ENCODE results near the gene PER3.

DNA sequence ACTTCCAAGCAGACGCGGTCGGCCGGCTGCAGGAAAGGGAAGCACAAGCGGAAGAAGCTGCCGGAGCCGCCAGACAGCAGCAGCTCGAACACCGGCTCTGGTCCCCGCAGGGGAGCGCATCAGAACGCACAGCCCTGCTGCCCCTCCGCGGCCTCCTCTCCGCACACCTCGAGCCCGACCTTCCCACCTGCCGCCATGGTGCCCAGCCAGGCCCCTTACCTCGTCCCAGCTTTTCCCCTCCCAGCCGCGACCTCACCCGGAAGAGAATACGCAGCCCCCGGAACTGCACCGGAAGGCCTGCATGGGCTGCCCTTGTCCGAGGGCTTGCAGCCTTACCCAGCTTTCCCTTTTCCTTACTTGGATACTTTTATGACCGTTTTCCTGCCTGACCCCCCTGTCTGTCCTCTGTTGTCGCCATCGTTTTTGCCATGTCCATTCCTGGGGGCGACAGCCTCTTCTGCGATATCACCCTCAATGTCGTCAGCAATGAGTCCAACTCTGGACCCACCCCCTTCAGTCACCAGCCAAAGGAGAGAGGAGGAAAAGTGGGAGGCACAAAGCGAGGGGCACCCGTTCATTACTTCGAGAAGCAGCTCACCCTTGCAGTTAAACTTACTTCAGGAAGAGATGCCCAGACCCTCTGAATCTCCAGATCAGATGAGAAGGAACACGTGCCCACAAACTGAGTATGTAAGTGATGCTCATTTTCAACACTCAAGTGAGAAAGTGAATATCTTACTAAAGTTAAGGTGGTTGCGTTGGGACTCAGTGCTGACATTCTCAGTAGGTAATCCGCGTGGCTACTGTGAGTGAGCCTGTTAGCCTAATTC, 43.2 kb downstream of the PER3 start:
- TF ChIP-seq, protein P1, sequence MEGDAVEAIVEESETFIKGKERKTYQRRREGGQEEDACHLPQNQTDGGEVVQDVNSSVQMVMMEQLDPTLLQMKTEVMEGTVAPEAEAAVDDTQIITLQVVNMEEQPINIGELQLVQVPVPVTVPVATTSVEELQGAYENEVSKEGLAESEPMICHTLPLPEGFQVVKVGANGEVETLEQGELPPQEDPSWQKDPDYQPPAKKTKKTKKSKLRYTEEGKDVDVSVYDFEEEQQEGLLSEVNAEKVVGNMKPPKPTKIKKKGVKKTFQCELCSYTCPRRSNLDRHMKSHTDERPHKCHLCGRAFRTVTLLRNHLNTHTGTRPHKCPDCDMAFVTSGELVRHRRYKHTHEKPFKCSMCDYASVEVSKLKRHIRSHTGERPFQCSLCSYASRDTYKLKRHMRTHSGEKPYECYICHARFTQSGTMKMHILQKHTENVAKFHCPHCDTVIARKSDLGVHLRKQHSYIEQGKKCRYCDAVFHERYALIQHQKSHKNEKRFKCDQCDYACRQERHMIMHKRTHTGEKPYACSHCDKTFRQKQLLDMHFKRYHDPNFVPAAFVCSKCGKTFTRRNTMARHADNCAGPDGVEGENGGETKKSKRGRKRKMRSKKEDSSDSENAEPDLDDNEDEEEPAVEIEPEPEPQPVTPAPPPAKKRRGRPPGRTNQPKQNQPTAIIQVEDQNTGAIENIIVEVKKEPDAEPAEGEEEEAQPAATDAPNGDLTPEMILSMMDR (IDR thresholded peaks at IDR 0.05): no peak
- TF ChIP-seq POLR2AphosphoS5 (IDR thresholded peaks at IDR 0.05): no peak
